Mesodermal cell (in vitro differentiated cells): ENCODE data around the gene CCT7.

ENCODE experiments used
- H3K27ac ChIP-seq: 2 replicates; pipeline ENCODE4 v1.7.0; 2013; ENCODE audit warnings: mild to moderate bottlenecking, low read depth, low read length, moderate library complexity; ENCODE audit not compliant: severe bottlenecking
- H3K36me3 ChIP-seq: 2 replicates; pipeline ENCODE4 v1.7.1; 2013; ENCODE audit warnings: mild to moderate bottlenecking, low read length, moderate library complexity; ENCODE audit not compliant: control insufficient read depth, insufficient read depth
- H3K4me1 ChIP-seq: one replicate; pipeline ENCODE4 v1.7.1; 2013; ENCODE audit warnings: mild to moderate bottlenecking, low read length; ENCODE audit not compliant: insufficient read depth, control insufficient read depth, poor library complexity, severe bottlenecking
- H3K4me3 ChIP-seq: 2 replicates; pipeline ENCODE4 v1.7.0; 2013; ENCODE audit warnings: low read length, control low read depth, mild to moderate bottlenecking; ENCODE audit not compliant: insufficient read depth, poor library complexity, severe bottlenecking; ENCODE audit errors: extremely low read depth
- H3K9me3 ChIP-seq: 2 replicates; pipeline ENCODE4 v1.7.1; 2013; ENCODE audit warnings: mild to moderate bottlenecking, low read length, moderate library complexity; ENCODE audit not compliant: control insufficient read depth
- WGBS, 2 experiments: methylation state at CpG; one replicate each; pipeline ENCODE4 v1.1.5; 2013; ENCODE audit warnings: missing lambda C conversion rate in 2 of 2; ENCODE audit not compliant: insufficient coverage in 2 of 2; 5-methylcytosine and 5-hydroxymethylcytosine counted together

The CCT7 gene

DNA sequence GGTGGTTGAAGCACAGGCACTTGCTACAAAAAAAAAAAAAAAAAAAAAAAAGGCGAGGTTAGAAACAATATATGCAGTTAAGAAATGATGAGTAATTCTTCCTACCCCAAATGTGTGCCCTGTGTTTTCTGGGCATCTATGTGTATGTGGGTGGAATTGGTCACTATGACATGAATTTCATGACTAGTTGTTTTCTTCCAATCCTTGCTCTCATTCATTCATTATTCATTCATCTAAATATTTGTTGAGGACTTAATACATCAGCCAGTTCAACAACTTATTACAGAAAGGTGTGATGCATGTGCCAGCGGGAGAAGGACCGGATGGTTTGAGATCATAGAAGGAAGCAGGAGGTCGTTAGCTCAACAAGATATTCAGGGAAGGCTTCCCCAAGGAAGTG is 67.5 kb downstream of the CCT7 start:
- WGBS, 2 experiments = 67 to 76% methylated on average over 1 to 3 of the region's 4 CpGs
- no peaks in the 10 kb centered on the region for H3K36me3 ChIP-seq

More for the DNA sequence above, 67.5 kb downstream of the CCT7 start:
- H3K27ac ChIP-seq = no peak overlapping the region
- no peaks in the 10 kb centered on the region for H3K4me1 ChIP-seq
- H3K4me3 ChIP-seq = no peak overlapping the region
- no peaks in the 10 kb centered on the region for H3K9me3 ChIP-seq
